Glomerular visceral epithelial cell (primary cell): Measurements from ENCODE around the gene KCND3.

Experiments
- DNase-seq: peaks from one replicate; pipeline ENCODE4 v3.0.0-alpha.2; 2016; ENCODE audit errors: extremely low spot score

The KCND3 gene

DNA sequence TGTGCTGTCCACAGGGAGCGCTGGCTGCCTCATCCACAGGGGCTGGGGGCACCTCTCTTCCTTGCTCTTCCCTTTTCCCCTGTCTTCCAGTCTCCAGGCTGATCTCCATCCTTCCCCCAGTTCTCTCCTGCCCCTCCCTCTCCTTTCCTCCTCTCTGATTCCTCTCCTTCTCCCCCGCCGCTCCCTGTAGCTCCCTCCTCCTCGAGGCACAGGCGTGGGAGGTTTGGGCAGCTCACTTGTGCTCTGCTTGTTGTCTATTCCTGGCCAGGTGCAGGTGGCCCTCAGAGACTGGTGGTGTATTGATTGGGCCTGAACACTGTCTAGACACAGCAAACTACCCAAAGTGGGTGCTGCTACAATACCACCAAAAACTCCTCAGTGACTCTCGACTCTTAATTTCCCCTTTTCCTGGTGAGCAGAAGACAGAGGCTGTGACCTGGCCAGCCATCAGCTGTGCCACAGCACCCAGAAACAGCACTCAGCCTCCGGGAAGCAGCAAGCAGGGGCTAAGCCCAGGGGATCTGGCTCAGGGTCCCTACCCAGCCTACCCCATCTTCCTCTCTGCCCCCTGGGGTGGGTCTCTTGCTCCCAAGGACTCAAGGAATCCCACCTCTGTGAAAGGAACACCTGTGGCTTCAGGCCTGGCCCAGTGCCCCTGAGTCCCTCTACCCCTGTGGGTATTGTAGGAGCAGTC is 140.5 kb downstream of the KCND3 start:
- DNase-seq = no peak

DNA sequence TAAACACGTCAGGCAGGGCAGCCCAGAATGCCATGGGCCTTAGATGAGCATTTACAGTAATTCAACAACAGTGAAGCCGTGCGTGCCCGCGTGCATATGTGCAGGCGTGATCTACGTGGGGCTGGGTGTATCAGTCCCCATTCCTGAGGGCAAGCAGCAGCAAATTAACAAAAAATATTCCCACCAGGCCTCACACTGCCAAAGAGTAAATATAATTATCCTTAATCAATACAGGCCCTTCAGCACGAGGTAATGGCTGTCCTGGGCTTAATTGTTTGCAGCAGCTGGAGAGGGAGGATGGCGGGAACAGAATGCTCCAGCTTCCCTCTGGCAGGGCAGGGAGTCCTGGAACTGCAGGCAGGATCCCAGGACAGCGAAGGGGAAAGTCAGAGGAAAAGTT is 142.0 kb downstream of the KCND3 start:
- no peak for DNase-seq

DNA sequence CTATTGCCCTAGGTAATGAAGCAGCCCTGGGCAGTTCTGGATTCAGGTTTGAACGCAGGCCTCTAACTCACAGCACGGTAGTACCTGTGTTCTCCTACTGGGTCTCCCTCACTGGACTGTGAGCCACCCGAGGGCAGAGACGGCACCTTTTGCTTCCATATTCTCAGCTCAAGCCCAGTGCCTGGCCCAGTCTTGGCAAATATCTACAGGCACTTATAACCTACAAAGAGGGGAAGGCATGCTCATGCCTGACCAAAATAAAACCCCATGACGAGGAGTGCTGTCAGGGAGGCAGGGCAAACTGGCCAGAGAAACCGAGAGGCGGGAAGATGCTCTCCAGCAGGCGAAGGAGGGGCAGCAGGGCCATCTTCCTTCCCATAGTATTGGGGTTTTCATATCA is 142.6 kb downstream of the KCND3 start:
- no peak for DNase-seq

DNA sequence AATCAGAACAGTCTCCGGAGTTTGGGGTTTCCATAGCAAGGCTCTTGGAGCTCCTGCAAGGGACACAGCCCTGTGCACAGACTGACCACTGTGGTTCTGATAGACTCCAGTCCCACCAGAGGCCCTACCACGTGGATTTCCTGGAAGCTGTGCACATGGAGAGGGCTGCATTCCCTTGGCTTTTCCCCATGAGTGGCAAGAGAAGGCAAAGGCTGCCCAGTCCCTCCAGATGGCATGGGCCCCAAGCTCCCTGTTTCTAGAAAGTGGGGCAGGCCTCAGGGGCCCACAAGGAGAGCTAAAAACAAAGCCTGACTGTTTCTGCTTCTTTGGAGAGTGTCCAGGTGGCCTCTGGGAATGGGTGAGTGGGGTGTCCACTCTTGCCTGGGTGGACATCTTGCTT is 146.3 kb downstream of the KCND3 start:
- DNase-seq = no peak

DNA sequence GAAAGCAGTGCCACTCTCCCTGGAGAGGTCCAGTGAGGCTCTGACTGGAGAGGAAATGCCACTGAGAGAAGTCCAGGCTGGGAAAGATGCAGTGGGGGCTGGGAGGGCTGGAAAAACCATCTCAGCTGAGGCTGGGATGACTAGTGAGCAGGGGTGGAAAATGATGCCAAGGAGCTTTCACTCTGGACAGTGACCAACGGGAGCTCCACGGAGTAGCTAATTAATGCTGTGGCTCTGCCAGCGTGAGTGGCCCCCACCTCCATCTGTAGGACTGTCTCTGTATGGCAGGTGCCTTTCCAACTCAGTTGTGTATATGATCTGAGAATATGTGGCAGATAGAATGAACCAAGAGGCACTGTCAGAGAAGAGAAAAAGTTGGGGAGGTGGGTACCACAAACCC is 147.1 kb downstream of the KCND3 start:
- no peak for DNase-seq

DNA sequence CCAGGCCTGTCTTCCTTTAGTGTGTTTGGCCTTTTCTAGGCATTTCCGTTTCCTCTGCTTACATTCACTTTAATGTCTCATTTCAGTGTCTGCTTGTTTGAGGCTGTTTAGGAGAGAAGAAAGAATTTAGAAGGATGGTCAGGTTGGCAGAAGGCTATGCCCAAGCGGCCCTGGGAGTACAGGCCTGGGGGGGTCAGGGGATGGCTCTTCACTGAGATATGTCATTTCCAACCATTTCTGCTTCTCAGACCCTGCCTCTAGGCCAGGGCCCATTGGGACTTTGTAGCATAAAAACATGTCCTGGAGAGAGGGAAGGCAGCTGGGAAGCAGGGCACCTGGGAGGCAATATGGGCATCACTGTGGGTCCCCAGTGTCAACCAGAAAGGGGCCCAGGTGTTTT is 147.7 kb downstream of the KCND3 start:
- no peak for DNase-seq

DNA sequence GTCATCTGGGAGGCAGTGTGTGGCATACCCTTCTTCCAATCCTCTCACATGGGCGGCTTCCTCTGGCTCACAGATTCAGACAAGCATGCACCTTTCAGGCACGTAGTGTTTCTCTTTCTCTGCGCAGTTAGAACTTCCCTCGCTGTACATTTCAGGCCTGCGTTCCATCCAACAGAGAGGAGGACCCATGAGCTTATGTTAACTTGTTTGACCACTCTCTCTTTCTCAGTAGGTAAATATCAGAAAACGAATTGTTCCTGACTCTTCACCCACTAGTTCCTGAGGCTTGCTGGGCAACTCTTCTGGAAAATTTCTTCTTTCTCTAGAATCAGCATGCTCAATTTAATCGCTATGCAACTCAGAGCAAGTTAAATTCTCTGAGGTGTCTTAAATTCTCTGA is 148.3 kb downstream of the KCND3 start:
- DNase-seq = no peak

DNA sequence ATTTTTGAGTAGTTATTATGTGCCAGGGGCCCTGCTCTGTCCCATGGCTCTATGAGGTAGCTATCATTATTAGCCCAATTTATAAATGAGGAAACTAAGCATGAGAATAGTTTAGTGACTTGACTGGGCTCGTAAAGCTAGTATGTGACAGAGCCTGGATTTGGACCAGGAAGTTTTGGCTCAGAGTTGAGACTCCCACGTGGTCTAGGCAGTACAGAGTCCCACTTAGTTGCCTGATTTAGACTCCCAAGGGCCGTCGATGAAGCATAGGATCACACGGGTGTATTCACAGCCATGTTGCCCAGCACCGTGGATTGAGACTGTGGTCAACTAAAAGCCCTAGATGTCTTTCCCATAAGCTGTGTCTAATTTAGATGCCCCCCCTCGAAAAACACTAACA is 152.1 kb downstream of the KCND3 start:
- no peak for DNase-seq

DNA sequence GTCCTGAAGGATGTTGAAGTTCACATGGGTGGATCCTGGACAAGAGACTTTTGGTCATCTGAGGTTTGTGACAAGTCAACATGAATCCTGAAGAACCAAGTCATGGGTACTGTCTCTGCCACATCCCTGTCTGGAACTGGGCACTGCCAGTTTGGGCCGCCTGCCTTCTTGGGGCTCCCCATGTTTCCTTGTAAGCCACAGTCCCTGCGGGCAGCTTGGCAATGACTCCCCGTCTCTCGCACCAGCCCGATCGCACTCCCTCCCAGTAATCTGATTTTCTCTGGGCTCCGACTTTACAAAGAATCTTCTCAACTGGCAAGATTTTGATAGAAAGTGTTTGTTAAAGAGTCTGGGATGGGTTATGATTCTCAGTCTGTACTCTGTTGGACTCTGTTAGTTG is 153.4 kb downstream of the KCND3 start:
- DNase-seq = no peak

DNA sequence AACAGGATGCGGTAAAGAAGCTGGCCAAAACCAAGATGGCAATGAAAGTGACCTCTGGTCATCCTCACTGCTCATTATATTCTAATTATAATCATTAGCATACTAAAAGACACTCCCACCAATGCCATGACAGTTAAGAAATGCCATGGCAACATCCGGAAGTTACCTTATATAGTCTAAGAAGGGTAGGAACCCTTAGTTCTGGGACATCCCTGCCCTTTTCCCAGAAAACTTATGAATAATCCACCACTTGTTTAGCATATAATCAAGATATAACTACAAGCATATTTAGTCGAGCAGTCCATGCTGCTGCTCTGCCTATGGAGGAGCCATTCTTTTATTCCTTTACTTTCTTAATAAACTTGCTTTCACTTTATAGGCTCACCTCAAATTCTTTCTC is 154.0 kb downstream of the KCND3 start:
- no peak for DNase-seq

DNA sequence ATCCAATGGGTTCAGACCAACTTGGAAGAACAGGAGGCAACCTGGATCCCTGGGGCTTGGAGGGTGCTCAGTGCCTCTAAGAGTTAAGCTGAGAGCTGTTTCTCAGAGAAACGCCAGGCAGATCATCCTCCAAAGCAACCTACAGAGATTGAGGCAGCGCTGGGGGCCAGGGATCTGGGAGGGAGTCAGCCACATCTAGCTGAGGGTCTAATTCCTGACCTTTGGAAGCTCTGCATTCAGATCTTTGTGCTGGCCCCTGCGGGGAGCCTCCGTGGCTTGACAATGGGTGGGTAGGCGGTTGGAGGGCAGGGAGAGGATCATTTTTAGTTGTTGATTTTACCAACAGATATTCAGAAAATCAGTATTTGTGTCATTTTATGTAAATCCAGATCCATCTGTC is 154.5 kb downstream of the KCND3 start:
- no peak for DNase-seq

DNA sequence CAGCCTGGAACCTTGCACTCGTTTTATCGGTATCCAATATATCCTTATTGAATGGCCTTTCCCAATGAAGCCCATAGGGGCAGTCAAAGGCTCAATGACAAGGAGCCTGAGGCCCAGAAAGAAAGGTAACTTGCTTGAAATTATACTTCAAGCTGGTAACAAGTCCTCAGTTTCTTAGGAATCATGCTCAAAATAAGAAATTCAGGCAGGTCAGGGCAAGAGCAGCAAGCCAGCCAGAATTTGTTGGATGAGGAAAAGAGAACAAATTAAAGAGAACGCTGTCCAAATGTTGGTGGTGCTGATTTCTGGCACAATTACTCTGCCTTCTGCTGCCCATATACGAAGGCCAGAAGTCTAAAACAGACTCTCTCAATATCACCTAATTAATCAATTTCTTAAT is 156.1 kb downstream of the KCND3 start:
- no peak for DNase-seq

DNA sequence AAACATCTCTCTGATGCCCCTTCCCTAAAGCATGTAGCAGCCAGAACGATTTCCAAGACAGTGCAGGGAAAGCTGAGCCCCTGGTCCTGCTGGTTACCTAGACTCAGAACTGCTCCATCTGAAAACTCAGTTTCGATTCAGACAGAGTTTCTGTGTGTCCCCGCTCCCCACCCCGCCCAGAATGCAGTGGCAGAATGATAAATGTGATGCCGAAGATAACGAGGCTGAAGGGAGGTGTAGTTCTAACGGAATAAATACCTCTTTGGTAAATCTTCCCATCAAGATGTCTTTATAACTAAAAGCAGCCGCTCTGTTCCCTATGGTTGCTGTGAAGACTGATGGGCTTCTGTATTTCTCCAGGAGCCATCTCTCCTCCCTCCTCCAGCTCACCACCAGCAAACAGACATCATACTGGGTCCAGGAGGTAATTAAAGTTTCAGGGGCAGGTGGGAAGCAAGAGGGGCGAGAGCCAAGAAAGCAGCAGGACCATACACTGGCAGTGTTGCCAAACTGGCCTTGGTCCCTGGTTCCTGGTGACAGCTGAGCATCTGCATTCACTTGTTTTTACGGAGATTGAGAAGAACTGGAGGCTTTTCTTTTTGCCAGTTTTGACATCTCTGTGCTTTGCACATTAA is 156.8 kb downstream of the KCND3 start:
- DNase-seq = no peak

DNA sequence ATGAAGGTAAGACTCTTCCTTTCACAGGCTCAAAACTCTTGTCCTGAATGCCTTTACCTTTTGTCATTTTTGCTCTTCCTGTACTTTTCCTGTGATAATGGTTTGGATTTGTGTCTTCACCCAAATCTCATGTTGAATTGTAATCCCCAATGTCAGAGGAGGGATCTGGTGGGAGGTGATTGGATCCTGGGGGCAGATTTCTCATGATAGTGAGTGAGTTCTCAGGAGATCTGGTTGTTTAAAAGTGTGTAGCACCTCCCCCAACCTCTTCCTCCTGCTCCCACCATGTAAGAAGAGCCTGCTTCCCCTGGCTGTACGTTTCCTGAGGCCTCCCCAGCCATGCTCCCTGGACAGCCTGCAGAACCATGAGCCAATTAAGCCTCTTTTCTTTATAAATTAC is 158.3 kb downstream of the KCND3 start:
- no peak for DNase-seq

DNA sequence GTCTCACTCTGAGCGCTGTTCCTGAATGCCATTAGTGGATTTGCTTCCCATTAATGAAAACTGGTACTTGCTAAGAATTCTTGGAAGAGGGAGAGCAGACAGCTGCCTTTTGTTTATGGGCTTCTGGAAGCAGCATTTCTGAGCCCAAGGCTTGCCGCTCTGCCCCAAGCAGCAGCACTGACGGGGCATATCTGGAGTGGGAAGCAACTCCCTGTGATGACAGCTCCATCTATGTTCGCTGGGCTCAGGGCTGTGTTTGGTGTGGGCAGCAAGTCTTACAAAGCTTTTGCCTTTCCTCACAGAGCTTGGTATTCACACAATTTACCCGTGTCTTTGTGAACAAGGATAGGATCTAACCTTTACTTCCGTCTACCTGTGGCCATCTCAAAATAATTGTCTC is 161.5 kb downstream of the KCND3 start:
- DNase-seq = no peak

DNA sequence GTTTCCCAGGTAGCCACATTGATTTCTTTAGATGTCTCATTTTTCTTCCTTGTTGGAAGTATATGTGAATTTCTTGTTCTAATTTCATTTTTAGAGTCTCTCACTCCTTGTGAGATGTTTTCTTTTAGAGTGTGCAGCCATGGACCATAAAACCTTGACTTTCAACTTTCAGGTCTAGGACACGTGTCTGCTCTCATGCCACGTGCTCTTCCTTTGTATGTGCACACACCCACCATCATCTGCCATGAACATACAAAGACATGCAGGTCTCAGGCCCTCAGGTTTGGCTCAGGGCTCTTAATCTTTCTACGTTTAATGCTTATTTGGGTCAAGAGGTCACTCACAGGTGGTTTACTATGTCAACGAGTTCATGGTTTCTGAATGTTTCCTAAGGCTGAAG is 163.2 kb downstream of the KCND3 start:
- DNase-seq = no peak

DNA sequence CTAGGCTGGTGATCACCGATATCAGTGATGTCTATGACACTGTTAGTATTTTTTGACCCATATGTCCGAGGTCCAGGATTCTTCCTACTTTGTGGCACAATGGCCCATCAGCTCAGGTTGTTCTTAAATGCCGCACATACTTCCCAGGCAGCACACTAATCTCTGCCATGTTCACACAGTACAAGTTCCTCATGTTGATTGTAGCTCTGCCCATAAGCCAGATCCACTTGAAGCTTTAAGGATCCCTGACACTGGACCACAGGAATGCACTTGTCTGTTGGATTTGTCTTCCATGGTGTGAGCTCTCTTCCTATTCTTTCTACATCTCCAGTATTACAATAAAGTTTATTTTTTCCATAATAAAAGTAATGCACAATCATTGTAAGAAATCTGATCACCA is 164.3 kb downstream of the KCND3 start:
- DNase-seq = no peak

DNA sequence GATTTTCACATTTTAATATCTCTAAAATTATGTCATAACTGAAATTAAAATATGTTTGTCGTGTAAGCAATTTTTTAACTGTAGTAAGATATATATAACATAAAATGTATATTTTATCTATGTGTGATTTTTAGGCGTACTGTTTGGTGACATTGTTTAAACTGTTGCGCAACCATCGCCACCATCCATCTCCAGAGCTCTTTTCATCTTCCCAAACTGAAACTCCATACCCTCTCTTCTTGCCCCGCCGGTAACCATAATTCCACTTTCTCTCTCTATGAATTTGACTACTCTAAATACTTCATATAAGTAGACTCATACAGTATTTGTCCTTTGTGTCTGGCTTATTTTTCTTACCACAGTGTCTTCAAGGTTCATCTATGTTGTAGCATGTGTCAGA is 167.3 kb downstream of the KCND3 start:
- no peak for DNase-seq

DNA sequence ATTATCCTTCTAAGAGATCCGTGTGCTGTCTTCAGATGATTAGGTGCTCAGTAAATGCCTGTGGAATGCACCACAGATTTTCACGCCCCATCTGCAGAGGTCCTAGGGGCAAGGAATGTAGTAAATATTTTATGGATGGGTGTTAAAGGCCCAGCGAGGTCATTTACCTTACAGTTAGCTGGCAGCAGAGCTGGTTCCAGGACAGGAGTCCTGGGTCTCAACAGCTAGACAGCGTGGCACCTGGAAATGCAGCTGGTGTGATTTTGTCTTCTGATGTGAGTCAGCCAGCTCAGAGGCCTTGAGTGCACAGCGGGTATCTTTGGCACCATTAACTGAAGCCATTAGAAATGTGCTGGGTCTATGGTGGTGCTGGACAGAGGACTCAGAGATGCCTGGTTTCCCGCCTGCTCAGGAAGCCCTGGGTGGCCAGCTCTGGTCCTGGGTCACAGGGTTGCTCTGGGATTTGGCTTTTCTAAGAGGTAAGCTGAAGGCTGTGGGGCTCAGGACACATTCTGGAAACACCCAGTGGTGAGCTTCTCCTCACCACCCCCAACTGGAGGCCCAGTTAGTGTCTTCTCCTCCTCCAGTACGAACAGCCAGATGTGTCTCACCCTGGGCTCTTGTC is 168.2 kb downstream of the KCND3 start:
- no peak for DNase-seq

DNA sequence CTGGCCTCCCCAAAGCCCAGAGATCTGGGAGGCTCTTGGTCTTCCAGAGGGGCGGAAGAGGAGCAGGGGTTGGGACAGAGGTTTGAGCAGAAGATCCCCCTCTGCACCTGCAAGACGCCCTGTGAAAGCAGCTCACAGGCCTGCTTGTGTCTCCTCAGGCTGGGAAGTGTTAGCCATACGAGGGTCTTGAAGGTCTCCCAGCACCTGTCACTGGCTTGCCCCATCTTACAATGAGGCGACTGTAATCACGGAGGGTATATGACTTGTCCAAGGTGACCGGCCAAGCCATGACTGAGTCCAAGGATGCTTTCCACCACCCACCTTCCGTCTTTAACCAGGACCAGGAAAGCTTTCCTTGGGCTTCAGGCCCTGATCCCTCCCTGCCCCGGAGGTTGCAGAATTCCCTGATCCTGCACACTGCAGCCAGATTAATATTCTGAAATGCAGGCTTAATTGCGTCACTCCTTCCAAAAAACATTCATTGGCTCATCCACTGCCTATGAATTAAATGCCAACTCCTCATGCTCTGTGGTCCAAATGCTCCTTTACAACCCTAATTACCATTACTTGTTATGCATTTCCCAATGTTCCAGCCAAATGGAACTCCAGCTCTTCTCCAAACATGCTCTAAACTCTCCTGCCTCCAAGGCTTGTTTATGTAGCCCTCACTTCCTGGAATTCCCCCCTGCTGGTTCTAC is 169.8 kb downstream of the KCND3 start:
- DNase-seq = no peak

DNA sequence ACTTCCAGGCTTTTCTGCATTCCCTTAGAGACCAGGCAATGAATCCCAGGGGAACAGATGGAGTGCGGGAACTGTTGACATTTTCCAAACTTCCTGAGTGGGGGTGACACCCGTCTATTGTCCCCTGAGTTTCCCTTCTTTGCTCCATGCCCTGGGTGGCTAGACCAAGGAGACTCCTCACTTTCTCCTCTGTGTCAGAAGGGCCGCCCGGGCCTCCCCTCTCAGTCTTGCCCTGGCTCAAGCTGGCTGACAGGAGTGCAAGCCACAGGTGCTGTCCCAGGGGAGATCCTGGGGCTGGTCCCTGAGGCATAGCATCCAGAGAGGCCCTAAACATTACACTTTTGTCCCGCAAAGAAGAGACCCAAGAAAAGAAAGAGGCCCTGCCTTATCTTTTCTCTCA is 170.9 kb downstream of the KCND3 start:
- no peak for DNase-seq

DNA sequence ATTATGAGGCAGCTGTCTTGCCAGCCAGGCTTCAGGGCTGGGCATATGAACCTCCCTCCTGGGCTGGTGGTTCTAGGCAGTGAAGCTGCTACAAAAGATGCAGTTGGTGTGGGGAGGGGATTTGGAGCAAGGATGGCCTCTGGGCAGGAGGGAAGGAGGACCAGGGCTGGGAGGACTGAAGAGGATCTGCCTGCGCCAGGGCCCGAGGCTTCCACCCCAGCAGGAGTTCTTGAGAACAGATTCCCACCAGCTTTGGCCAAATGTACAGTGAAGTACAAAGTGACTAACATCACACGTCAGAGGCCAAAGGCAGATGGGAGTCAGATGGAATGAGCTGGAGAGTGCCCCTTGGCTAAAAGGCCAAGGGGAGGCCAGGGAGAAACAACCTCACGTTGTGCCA is 171.4 kb downstream of the KCND3 start:
- DNase-seq = no peak

DNA sequence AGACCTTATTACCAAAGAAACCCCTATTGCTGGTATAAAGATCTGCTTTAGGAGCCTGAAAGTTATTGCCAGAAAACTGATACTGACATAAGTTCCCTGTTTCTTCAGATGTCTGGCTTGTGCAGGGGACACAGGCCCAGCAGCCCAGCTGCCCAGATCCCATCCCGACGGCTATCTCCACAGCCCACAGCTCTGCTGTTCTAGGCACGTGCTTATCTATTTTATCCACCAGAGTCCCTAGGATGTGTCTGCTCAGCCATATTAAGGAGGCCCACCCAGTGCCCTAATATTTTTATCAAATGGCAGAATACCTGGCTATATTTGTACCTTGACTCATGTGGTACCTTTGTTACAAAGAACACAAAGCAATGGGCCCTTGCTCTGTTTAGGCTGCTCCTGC is 174.8 kb downstream of the KCND3 start:
- DNase-seq = no peak
